ENCODE results near the gene SDK1.

DNA sequence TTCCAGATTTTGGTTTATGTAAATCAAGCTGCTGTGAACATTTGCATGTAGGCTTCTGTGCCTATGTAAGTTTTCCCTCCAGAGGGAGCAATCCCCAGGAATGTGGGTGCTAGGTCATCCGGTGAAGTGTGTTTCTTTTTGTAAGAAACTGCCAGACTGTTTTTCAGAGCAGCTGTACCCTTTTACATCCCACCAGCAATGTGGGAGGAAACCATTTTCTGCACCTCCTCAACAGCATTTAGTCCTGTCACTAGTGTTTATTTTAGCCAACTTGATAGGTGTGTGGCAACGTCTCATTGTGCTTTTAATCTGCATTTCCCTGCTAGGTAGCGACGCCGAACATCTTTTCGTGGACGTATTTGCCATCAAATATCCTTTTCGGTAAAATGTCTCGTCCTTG is 985.3 kb downstream of the SDK1 start:
- TF ChIP-seq FOXM1 (IDR thresholded peaks at IDR 0.05; ENCODE audit: borderline replicate concordance): no peak
- TF ChIP-seq ELF4 (IDR thresholded peaks at IDR 0.05): no peak
- no peak for TF ChIP-seq HDGF (IDR thresholded peaks at IDR 0.05; ENCODE audit: borderline replicate concordance)
- TF ChIP-seq FOXA1 (IDR thresholded peaks at IDR 0.05): no peak
